Measurements from ENCODE around the gene ARHGEF26. TPM values are rescaled to one million over a fixed set of nuclear protein-coding genes. Genes with fewer than 3 reads are reported as not detected.

The ARHGEF26 gene
- total and polyA plus RNA-seq, 7 donors = 2.3 to 125 (median 48.4) TPM

DNA sequence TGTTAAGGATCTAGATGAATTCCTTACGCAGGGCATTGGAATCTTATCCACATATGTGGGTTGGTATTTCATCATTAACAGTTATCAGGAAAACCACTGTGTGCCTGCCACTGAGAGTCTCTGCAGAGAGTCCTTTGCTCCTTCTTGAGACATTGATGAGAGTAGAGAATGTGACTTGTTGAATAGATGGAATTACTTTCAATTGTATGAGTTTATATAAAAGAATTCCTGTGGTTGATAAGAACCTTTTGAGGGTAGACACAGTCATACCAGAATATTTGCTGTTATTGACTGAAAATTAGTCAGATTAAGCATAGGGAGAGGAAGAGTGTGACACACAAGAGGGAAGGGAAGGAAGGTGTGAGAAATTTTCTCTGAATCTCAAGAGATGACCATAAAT, 30.8 kb downstream of the ARHGEF26 start:
- no peak for DNase-seq
- no peaks in the 10 kb centered on the region for H3K27me3 ChIP-seq
- intact Hi-C loops (cut with DNase I) = no loop called here
- WGBS, 2 donors = 97 to 98% methylated on average over 1 of the region's 1 CpG
- no peaks in the 10 kb centered on the region for H3K9me3 ChIP-seq
- H3K4me1 ChIP-seq = peaks cover 0 to 22% (median under 1%) of the 10 kb centered on the region in 4 donors
- H3K27ac ChIP-seq = no peak overlapping the region
- H3K36me3 ChIP-seq = peaks cover 0 to 64% (median 8%) of the 10 kb centered on the region in 4 donors
- H3K4me3 ChIP-seq = no peak overlapping the region
- TF ChIP-seq CTCF (IDR thresholded peaks at IDR 0.05) (no peak), POLR2A (IDR thresholded peaks at IDR 0.05) (no peak), POLR2AphosphoS5 (IDR thresholded peaks at IDR 0.05) (no peak), EP300 (IDR thresholded peaks at IDR 0.05) (no peak)

GRCh38 chr3:154152741-154153140, 31.6 kb downstream of the ARHGEF26 start:
- WGBS, 2 donors = 94 to 97% methylated on average over 5 of the region's 5 CpGs
- H3K27ac ChIP-seq = no peak overlapping the region
- no peaks in the 10 kb centered on the region for H3K9me3 ChIP-seq
- H3K4me1 ChIP-seq = peaks cover 0 to 18% (median 0%) of the 10 kb centered on the region in 4 donors
- intact Hi-C loops (cut with DNase I) = no loop called here
- H3K36me3 ChIP-seq = peaks cover 0 to 64% (median 8%) of the 10 kb centered on the region in 4 donors
- no peak overlapping the region for H3K4me3 ChIP-seq
- DNase-seq = no peak
- TF ChIP-seq POLR2A (IDR thresholded peaks at IDR 0.05) (no peak), CTCF (IDR thresholded peaks at IDR 0.05) (no peak), POLR2AphosphoS5 (IDR thresholded peaks at IDR 0.05) (no peak), EP300 (IDR thresholded peaks at IDR 0.05) (no peak)
- H3K27me3 ChIP-seq = no peaks in the 10 kb centered on the region

- peaks cover 0 to 42% (median 13%) of the 10 kb centered on the region in 4 donors for H3K4me1 ChIP-seq
- peaks cover 0 to 36% (median 3%) of the 10 kb centered on the region in 4 donors for H3K36me3 ChIP-seq
- H3K27ac ChIP-seq = no peak overlapping the region
- intact Hi-C loops (cut with DNase I) = no loop called here
- 95 to 96% methylated on average over 1 of the region's 1 CpG for WGBS, 2 donors
- no peaks in the 10 kb centered on the region for H3K27me3 ChIP-seq
- TF ChIP-seq POLR2A (IDR thresholded peaks at IDR 0.05) (no peak), CTCF (IDR thresholded peaks at IDR 0.05) (no peak), EP300 (IDR thresholded peaks at IDR 0.05) (no peak), POLR2AphosphoS5 (IDR thresholded peaks at IDR 0.05) (no peak)
- H3K9me3 ChIP-seq = no peaks in the 10 kb centered on the region
- H3K4me3 ChIP-seq = no peak overlapping the region
- no peak for DNase-seq
Observed at GRCh38 chr3:154156530-154156929, 35.3 kb downstream of the ARHGEF26 start.

DNA sequence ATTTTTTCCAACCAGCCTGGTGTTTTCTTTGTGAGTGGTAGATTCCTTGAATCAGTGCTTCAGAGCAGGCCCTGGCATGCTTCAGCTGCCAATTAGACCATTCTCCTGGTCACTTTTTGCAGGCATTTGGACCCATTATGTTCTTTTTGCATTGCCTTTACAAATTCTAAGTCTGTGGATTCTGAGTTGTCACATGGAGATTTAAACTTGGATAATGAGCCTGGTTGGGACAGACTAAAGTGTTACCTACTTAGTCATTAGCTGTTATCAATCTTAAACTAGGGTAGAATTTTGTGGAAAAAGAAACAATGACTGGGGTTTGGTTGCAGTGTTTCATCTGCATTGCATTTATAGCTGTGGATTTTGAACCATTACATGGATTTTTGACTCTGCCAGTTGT, 40.6 kb downstream of the ARHGEF26 start:
- Histone ChIP-seq H3K27ac (peak overlapping the region in 1 of 4 donors; percentile 3), H3K4me1 (peaks cover 0 to 82% (median 37%) of the 10 kb centered on the region in 4 donors), H3K4me3 (no peak overlapping the region), H3K27me3 (no peaks in the 10 kb centered on the region), H3K36me3 (peaks cover 0 to 3% (median 0%) of the 10 kb centered on the region in 4 donors), H3K9me3 (no peaks in the 10 kb centered on the region)
- DNase-seq = no peak
- TF ChIP-seq CTCF (IDR thresholded peaks at IDR 0.05) = no peak
- no peak for TF ChIP-seq POLR2A (IDR thresholded peaks at IDR 0.05)
- TF ChIP-seq POLR2AphosphoS5 (IDR thresholded peaks at IDR 0.05) = no peak
- no peak for TF ChIP-seq EP300 (IDR thresholded peaks at IDR 0.05)
- intact Hi-C loops (cut with DNase I) = no loop called here

- no peak for DNase-seq
- peaks cover 0 to 3% (median 0%) of the 10 kb centered on the region in 4 donors for H3K36me3 ChIP-seq
- H3K9me3 ChIP-seq = no peaks in the 10 kb centered on the region
- intact Hi-C loops (cut with DNase I) = no loop called here
- no peak overlapping the region for H3K4me3 ChIP-seq
- H3K27ac ChIP-seq = peak overlapping the region in 2 of 4 donors; percentile 4 to 34
- H3K27me3 ChIP-seq = no peaks in the 10 kb centered on the region
- WGBS, 2 donors = 87 to 92% methylated on average over 2 of the region's 2 CpGs
- TF ChIP-seq POLR2AphosphoS5 (IDR thresholded peaks at IDR 0.05) = no peak
- TF ChIP-seq POLR2A (IDR thresholded peaks at IDR 0.05) = no peak
- TF ChIP-seq CTCF (IDR thresholded peaks at IDR 0.05) = no peak
- TF ChIP-seq EP300 (IDR thresholded peaks at IDR 0.05) = no peak
- peaks cover 0 to 90% (median 35%) of the 10 kb centered on the region in 4 donors for H3K4me1 ChIP-seq
Observed at GRCh38 chr3:154164387-154164786, 43.2 kb downstream of the ARHGEF26 start.

Measured in sigmoid colon (tissue), 7 donors.